HG03103 (cell line): ENCODE data around the gene IQCH.
"Not testable (repeated sequence)": the region's sequence is repeated elsewhere in the genome, so short reads cannot be mapped to it uniquely, and the experiment has no call there.

Experiments
- ATAC-seq: cut with Tn5 transposase; IDR thresholded peaks from one replicate; pipeline ENCODE4 v1.9.1; 2021; ENCODE audit warnings: low read depth; ENCODE audit not compliant: unreplicated experiment

Gene IQCH

DNA sequence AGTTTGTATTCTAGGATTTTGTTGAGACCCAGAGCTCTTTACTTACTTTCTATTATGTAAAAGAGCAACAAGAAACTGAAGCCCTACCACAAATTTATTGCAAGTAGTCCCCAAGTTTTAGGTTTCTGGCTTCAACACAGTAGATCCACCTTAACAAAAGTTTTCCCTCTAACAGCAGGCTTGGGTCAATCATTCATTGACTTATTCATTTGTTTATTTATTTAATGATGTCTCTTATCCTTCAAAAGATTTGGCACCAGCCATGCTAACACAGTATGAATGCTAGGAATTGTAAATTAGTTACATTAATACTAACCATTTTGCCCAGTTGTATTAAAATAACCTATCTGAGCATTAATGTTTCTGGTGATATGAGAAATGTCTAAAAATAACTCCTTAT lies 88.6 kb downstream of the IQCH start:
- no peak for ATAC-seq

DNA sequence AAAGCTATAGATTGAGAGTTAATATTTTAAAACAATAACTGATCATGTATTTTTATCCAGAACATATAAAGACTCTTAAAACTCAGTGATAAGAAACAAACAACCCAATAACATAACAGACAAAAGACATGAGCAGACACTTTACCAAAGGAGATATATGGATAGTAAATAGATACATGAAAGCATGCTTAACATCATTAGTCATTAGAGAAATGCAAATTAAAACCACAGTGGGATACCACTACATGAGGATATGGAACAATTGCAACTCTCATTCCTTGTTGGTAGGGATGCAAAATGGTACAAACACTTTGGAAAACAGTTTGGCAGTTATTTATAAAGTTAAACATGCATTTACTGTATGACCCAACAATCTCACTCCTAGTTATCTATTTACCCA lies 95.0 kb downstream of the IQCH start:
- no peak for ATAC-seq

DNA sequence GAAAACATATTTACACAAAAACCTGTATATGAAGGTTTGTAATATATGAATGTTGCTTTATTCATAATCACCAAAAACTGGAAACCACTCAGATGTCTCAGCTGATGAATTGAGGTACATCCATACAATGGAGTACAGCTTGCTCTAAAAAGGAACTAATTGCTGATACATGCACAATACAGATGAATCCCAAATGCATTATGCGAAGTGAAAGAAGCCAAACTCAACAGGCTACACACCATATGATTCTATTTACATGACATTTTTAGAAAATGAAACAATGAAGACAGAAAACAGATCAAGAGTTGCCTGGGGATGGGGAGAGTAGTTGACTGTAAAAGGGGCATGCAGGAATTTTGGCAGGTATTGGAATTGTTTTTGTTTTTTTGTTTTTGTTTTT lies 95.5 kb downstream of the IQCH start:
- no peak for ATAC-seq

DNA sequence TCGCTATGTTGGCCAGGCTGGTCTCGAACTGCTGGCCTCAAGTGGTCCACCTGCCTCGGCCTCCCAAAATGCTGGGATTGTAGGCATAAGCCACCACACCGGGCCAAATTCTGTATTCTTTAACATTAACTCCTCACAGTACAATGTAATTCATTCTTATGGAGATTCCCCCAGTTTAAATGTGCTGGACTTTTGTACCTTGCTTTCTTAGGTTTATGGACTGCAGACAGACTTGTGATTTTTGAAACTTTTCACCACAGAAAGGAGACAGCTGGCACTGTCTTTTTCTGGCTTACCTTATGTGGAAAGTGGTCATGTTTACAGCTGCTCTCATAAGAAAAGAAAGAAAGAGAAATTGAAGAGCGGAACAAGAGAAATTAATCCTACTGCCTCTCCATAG lies 103.8 kb downstream of the IQCH start:
- no peak for ATAC-seq

- no peak for ATAC-seq
Observed at GRCh38 chr15:67358812-67359211, 104.2 kb downstream of the IQCH start.

GRCh38 chr15:67359431-67360079 lies 105.0 kb downstream of the IQCH start:
- no peak for ATAC-seq

GRCh38 chr15:67361100-67361499 lies 106.5 kb downstream of the IQCH start:
- ATAC-seq, result no peak

- ATAC-seq, result not testable (repeated sequence)
Observed at GRCh38 chr15:67363712-67364111, 109.1 kb downstream of the IQCH start.

- ATAC-seq, result no peak
Observed at GRCh38 chr15:67365994-67366393, 111.4 kb downstream of the IQCH start.

GRCh38 chr15:67366904-67367303 lies 112.3 kb downstream of the IQCH start:
- ATAC-seq, result no peak

DNA sequence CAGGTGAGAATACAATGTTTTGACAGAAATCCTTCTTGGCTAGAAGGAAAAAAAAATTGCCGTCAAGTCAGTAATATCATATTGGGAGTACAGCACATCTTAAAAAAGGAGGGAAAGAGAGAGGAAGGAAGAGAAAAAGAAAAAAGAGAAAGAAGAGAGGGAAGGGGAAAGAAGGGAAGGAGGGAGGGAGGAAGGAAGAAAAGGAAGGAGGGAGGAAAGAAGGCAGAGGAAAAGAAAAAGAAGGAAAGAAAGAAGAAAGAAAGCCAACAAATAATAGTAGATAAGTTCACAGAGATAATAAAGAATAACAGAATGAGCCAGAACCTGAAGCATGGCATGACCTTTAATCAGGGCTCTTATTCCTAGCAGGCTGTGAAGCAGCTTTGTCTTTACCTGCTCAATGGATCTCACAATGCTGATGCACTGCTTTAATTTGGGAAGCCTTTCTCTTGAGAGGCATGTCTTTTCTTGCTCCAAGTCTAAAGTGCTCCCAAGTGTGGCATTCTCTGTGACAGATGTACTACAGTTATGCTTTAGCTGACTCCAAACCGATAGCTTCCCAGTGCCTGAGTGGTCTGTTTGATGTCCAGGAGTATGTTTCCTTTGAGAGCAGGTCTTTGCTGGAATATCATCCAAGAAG lies 114.9 kb downstream of the IQCH start:
- ATAC-seq, result no peak

- no peak for ATAC-seq
Observed at GRCh38 chr15:67370206-67370954, 115.8 kb downstream of the IQCH start.

DNA sequence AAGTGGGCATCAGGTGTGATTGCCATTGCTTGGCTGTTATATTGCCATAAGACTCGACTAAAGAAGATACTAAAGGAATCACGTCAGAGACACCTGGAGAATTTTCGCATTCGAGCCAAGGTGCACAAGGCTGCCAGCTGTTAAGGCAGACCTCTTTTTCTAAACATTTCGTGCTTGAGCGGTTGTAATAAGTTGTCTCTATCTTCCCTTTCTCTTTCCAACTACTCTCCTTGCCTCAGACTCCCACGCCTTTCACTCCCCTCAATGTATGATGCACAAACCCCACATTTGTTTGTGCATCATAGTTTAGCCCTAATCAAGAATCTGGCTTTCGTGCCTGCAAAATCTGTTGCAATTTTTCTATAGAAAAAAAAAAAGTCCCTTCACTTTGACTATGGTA lies 118.0 kb downstream of the IQCH start:
- ATAC-seq, result no peak

DNA sequence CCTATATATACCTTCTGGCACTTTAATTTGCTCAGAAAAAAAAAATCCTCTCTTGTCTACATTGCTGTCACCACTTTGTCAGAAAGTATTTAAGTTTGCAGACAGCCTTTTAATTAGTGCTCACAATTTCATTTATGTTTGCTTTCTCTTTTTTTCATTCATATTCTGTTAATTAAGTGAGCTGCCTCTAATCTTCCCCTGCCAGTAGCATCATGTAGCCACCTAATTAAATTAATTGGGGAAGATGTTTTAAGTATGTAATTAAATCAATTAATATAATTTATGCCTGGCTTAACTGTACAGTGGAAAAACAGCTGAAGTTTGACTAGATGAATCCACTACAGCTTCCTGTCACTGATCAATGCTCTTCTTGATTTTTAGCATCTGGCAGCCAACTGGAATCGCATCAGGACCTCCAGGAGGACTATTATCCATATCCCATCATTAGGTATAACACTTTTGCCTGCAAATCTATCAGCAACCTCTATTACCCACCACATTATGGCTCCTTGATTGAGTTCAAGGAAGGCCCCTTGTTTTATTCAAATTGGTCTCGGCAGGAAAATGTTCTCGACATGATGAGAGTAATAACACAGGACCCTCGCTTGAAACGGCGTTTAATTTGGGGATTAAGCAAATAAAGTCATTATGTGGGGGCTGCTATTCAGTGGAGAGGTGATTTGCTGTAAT lies 118.5 kb downstream of the IQCH start:
- no peak for ATAC-seq

- no peak for ATAC-seq
Observed at GRCh38 chr15:67373971-67374370, 119.4 kb downstream of the IQCH start.

GRCh38 chr15:67379530-67379929 lies 124.9 kb downstream of the IQCH start:
- no peak for ATAC-seq

DNA sequence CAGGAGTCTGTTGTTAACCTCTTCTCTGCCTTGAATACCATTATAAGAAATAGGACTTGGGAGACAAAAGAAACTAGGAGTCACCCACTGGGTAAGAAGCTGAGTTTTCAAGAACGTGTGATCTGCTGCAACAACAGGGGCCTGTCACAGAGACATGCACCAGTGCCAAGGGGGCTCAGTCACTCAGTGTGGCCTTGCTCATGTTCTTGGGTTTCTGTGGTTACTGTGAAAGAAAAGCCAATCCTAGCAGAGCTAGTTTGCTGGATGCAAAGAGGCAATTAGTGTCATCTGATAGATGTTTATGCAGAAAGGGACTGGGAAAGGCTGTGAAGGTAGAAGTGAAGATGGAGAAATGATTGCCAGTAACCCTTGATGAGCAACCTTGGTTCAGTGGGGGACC lies 126.3 kb downstream of the IQCH start:
- ATAC-seq, result no peak

GRCh38 chr15:67381416-67382045 lies 126.9 kb downstream of the IQCH start:
- no peak for ATAC-seq

DNA sequence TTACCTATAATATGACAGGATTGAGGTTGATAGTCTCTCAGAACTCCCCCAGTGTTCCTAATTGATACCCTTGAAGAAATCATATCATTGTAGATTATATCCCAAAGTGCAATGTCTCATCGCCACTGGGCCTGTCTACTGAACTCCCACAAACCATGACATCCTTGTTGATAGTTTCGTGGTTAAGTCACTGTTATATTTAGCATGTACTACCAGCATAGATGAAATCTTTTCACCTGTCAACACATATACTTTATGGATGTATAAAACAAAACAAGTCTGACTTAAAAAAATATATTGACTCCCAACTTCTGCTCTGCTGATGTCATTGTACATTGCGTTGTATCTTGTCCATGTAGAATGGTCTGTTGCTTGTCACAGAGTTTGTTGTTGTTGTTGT lies 128.1 kb downstream of the IQCH start:
- ATAC-seq, result no peak

- no peak for ATAC-seq
Observed at GRCh38 chr15:67383899-67384298, 129.3 kb downstream of the IQCH start.

GRCh38 chr15:67384761-67385160 lies 130.2 kb downstream of the IQCH start:
- no peak for ATAC-seq
